MCF 10A (cell line): Measurements from ENCODE around the gene URAD. TPM values are rescaled to one million over a fixed set of nuclear protein-coding genes. Genes with fewer than 3 reads are reported as not detected.

ENCODE experiments used
- BruUV-seq: library from RNA; stranded (reverse); fragments of 400-500 nt; replicated peaks from 2 replicates; lab custom pipeline; 2021; lab: Mats Ljungman, UMichigan
- CTCF ChIA-PET: fragments of 300-600 bp; sonication (Branson Sonifier 250); formaldehyde crosslinking; extraction: SDS; loops from one replicate; lab custom pipeline; 2021; ENCODE audit warnings: antibody characterized with exemption, inconsistent platforms; lab: Yijun Ruan, JAX
- POLR2A ChIA-PET: fragments of 300-600, 350-650 bp; sonication (Branson Sonifier 250); formaldehyde crosslinking; extraction: SDS; loops from one replicate; lab custom pipeline; 2020; ENCODE audit warnings: antibody characterized with exemption, inconsistent platforms; lab: Yijun Ruan, JAX
- DNase-seq: peaks from one replicate; pipeline ENCODE4 v3.0.0-alpha.2; 2018; ENCODE audit not compliant: unreplicated experiment
- H3K27ac Mint-ChIP-seq: one replicate; pipeline ENCODE4 v1.8.0; 2022; ENCODE audit warnings: mild to moderate bottlenecking, low read depth, mixed read lengths; ENCODE audit not compliant: unreplicated experiment
- H3K27me3 Mint-ChIP-seq: one replicate; pipeline ENCODE4 v1.8.0; 2022; ENCODE audit warnings: mixed read lengths; ENCODE audit not compliant: insufficient read depth, unreplicated experiment
- H3K36me3 Mint-ChIP-seq: one replicate; pipeline ENCODE4 v1.8.0; 2022; ENCODE audit warnings: mild to moderate bottlenecking, moderate library complexity, mixed read lengths; ENCODE audit not compliant: insufficient read depth, unreplicated experiment
- H3K4me1 Mint-ChIP-seq: one replicate; pipeline ENCODE4 v1.8.0; 2022; ENCODE audit warnings: mixed read lengths; ENCODE audit not compliant: insufficient read depth, unreplicated experiment
- H3K4me3 Mint-ChIP-seq: one replicate; pipeline ENCODE4 v1.8.0; 2022; ENCODE audit warnings: mild to moderate bottlenecking, moderate library complexity, mixed read lengths; ENCODE audit not compliant: unreplicated experiment
- H3K9me3 Mint-ChIP-seq: one replicate; pipeline ENCODE4 v1.8.0; 2022; ENCODE audit warnings: mixed read lengths; ENCODE audit not compliant: unreplicated experiment
- intact Hi-C: fragments of 100-400 bp; cut with micrococcal nuclease; formaldehyde crosslinking; loops from 2 replicates; pipeline ENCODE4 v1.14.1; 2022
- total RNA-seq: library from RNA; stranded (reverse); gene quantifications from 2 replicates; pipeline ENCODE4 v1.2.3, GENCODE V29; 2022
- TF ChIP-seq, protein P1 (sequence below): fragments of 200-600 bp; IDR thresholded peaks from one replicate; pipeline ENCODE4 v1.8.0; 2022; ENCODE audit warnings: antibody characterized with exemption, mild to moderate bottlenecking; ENCODE audit not compliant: unreplicated experiment

Gene URAD
- total RNA-seq, 1 experiment from 2014 or later = not detected

GRCh38 chr13:27928805-27929753 is 59.4 kb downstream of the URAD start:
- ChIA-PET POLR2A (no interaction called here), CTCF (interaction anchor here (0.6 to 1.0 kb wide), 2 partner anchors 17 to 25 kb away, joined by 3 read pairs; no protein-coding TSS in a partner anchor)
- Mint-ChIP-seq H3K27me3 (peaks cover 61% of the 10 kb centered on the region), H3K36me3 (peaks cover 6% of the 10 kb centered on the region), H3K27ac (no peak overlapping the region), H3K9me3 (no peaks in the 10 kb centered on the region), H3K4me1 (no peaks in the 10 kb centered on the region), H3K4me3 (no peak overlapping the region)
- BruUV-seq = no TSS peak
- intact Hi-C loops = no loop called here
- TF ChIP-seq, protein P1, sequence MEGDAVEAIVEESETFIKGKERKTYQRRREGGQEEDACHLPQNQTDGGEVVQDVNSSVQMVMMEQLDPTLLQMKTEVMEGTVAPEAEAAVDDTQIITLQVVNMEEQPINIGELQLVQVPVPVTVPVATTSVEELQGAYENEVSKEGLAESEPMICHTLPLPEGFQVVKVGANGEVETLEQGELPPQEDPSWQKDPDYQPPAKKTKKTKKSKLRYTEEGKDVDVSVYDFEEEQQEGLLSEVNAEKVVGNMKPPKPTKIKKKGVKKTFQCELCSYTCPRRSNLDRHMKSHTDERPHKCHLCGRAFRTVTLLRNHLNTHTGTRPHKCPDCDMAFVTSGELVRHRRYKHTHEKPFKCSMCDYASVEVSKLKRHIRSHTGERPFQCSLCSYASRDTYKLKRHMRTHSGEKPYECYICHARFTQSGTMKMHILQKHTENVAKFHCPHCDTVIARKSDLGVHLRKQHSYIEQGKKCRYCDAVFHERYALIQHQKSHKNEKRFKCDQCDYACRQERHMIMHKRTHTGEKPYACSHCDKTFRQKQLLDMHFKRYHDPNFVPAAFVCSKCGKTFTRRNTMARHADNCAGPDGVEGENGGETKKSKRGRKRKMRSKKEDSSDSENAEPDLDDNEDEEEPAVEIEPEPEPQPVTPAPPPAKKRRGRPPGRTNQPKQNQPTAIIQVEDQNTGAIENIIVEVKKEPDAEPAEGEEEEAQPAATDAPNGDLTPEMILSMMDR = no peak
- no peak for DNase-seq

DNA sequence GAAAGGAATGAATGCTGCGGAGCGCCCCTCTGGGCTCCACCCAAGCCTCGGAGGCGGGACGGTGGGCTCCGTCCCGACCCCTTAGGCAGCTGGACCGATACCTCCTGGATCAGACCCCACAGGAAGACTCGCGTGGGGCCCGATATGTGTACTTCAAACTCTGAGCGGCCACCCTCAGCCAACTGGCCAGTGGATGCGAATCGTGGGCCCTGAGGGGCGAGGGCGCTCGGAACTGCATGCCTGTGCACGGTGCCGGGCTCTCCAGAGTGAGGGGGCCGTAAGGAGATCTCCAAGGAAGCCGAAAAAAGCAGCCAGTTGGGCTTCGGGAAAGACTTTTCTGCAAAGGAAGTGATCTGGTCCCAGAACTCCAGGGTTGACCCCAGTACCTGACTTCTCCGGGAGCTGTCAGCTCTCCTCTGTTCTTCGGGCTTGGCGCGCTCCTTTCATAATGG is 60.1 kb downstream of the URAD start:
- ChIA-PET CTCF (interaction anchor here (0.6 kb wide), 1 partner anchor 16 kb away, joined by 3 read pairs; no protein-coding TSS in a partner anchor), POLR2A (no interaction called here)
- Mint-ChIP-seq H3K27me3 (peaks cover 68% of the 10 kb centered on the region), H3K27ac (no peak overlapping the region), H3K4me3 (no peak overlapping the region), H3K9me3 (no peaks in the 10 kb centered on the region), H3K4me1 (no peaks in the 10 kb centered on the region), H3K36me3 (peaks cover 6% of the 10 kb centered on the region)
- DNase-seq = no peak
- TF ChIP-seq, protein P1 = no peak
- intact Hi-C loops = no loop called here
- no TSS peak for BruUV-seq

Other genes starting within 250 kb of the URAD start
- gene GSX1, start 196.2 kb downstream of the URAD start, total RNA-seq = not detected in 2 replicates
- 0.17 and 0.35 TPM in 2 replicates for gene PDX1, start 68.7 kb downstream of the URAD start, total RNA-seq
- gene CDX2, start 19.4 kb downstream of the URAD start, total RNA-seq = not detected in 2 replicates
- gene FLT3, start 111.9 kb upstream of the URAD start, total RNA-seq = not detected in 2 replicates
- 32.9 and 33.0 TPM in 2 replicates for gene PAN3, start 149.9 kb upstream of the URAD start, total RNA-seq